ENCODE measurements around the gene BOD1L2. TPM values are rescaled to one million over a fixed set of nuclear protein-coding genes. Genes with fewer than 3 reads are reported as not detected.

Gene BOD1L2
- total and polyA plus RNA-seq, 2 of the 13 experiments (the other 11 are each of a cell fraction or from before 2014, with no cell fraction given): not detected

- H3K36me3 ChIP-seq (replicated peaks in 1 of 2; ENCODE audit: control insufficient read depth in 1 of 2, insufficient read depth in 2 of 2, low read length in 2 of 2): no peaks in the 10 kb centered on the region
- no peak overlapping the region for H3K4me3 ChIP-seq (replicated peaks in 1 of 3; ENCODE audit: insufficient read depth in 1 of 3, low read depth in 2 of 3, low read length in 3 of 3)
- ATAC-seq (no peak), FAIRE-seq (no peak), DNase-seq (ENCODE audit: low spot score) (no peak)
- no peaks in the 10 kb centered on the region for H4K20me1 ChIP-seq (ENCODE audit: insufficient read depth, low read length)
- H3K4me2 ChIP-seq (ENCODE audit: low read depth, low read length): no peak overlapping the region
- H3K9me3 ChIP-seq (ENCODE audit: low read length): peaks cover 49% of the 10 kb centered on the region
- H2AFZ ChIP-seq (ENCODE audit: low read length): no peak overlapping the region
- H3K27me3 ChIP-seq (ENCODE audit: control insufficient read depth in 1 of 2, insufficient read depth in 2 of 2, low read length in 2 of 2): no peaks in the 10 kb centered on the region
- H3K9ac ChIP-seq (ENCODE audit: insufficient read depth, low read depth, low read length): no peak overlapping the region
- no TSS peak for BruUV-seq (replicated peaks)
- ChIA-PET CTCF (ENCODE audit: low intra/inter-chr PET ratio, low total read pairs) (no interaction called here), POLR2A (no interaction called here)
- no peak overlapping the region for H3K27ac ChIP-seq (ENCODE audit: extremely low read length, insufficient read depth, low read length)
- TF ChIP-seq POGZ (CRISPR knock-in tag; IDR thresholded peaks at IDR 0.05): no peak
- TF ChIP-seq ZNF790 (CRISPR knock-in tag; IDR thresholded peaks at IDR 0.05; ENCODE audit: borderline replicate concordance): no peak
- no peak for TF ChIP-seq DNMT1 (CRISPR knock-in tag; IDR thresholded peaks at IDR 0.05)
- TF ChIP-seq ZNF160 (CRISPR knock-in tag; IDR thresholded peaks at IDR 0.05): peak; percentile 76; the same call in 1 of the 2 replicates
- TF ChIP-seq, protein P1, sequence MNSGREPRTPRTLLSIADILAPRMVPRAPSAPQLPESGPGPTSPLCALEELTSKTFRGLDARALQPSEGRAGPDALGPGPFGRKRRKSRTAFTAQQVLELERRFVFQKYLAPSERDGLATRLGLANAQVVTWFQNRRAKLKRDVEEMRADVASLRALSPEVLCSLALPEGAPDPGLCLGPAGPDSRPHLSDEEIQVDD (CRISPR knock-in tag; IDR thresholded peaks at IDR 0.05; ENCODE audit: borderline replicate concordance): no peak
- WGBS (ENCODE audit: low lambda C conversion rate): 0% methylated on average over 1 of the region's 1 CpG
- no peaks in the 10 kb centered on the region for H3K79me2 ChIP-seq (ENCODE audit: insufficient read depth, low read length)
- no peaks in the 10 kb centered on the region for H3K4me1 ChIP-seq (ENCODE audit: insufficient read depth, low read length)
- intact Hi-C loops (cut with micrococcal nuclease; ENCODE audit: unreplicated experiment): no loop called here
- in situ Hi-C loops (cut with HindIII; ENCODE audit: extremely low pct_ligation_motif_present, low pct_unique_long_range_greater_than_20kb): no loop called here
These were observed 38.5 kb downstream of the BOD1L2 start for GRCh38 chr18:57185434-57185833.

GRCh38 chr18:57188851-57189557, 42.1 kb downstream of the BOD1L2 start:
- intact Hi-C loops (cut with micrococcal nuclease; ENCODE audit: unreplicated experiment) (no loop called here), in situ Hi-C loops (cut with HindIII; ENCODE audit: extremely low pct_ligation_motif_present, low pct_unique_long_range_greater_than_20kb) (no loop called here)
- H3K4me1 ChIP-seq (ENCODE audit: insufficient read depth, low read length): no peaks in the 10 kb centered on the region
- H2AFZ ChIP-seq (ENCODE audit: low read length): no peak overlapping the region
- H3K36me3 ChIP-seq (replicated peaks in 1 of 2; ENCODE audit: control insufficient read depth in 1 of 2, insufficient read depth in 2 of 2, low read length in 2 of 2): no peaks in the 10 kb centered on the region
- no peaks in the 10 kb centered on the region for H3K79me2 ChIP-seq (ENCODE audit: insufficient read depth, low read length)
- BruUV-seq (replicated peaks): no TSS peak
- no peak overlapping the region for H3K4me2 ChIP-seq (ENCODE audit: low read depth, low read length)
- POLR2A ChIA-PET: no interaction called here
- FAIRE-seq: no peak
- H4K20me1 ChIP-seq (ENCODE audit: insufficient read depth, low read length): no peaks in the 10 kb centered on the region
- H3K4me3 ChIP-seq (replicated peaks in 1 of 3; ENCODE audit: insufficient read depth in 1 of 3, low read depth in 2 of 3, low read length in 3 of 3): no peak overlapping the region
- no peak for ATAC-seq
- CTCF ChIA-PET (ENCODE audit: low intra/inter-chr PET ratio, low total read pairs): no interaction called here
- peaks cover 30% of the 10 kb centered on the region for H3K9me3 ChIP-seq (ENCODE audit: low read length)
- 0% methylated on average over 5 of the region's 6 CpGs for WGBS (ENCODE audit: low lambda C conversion rate)
- DNase-seq (ENCODE audit: low spot score): no peak
- no peaks in the 10 kb centered on the region for H3K27me3 ChIP-seq (ENCODE audit: control insufficient read depth in 1 of 2, insufficient read depth in 2 of 2, low read length in 2 of 2)
- H3K9ac ChIP-seq (ENCODE audit: insufficient read depth, low read depth, low read length): no peak overlapping the region
- TF ChIP-seq ZNF510 (CRISPR knock-in tag; IDR thresholded peaks at IDR 0.05; ENCODE audit: low read depth) (no peak), ZFX (CRISPR knock-in tag; IDR thresholded peaks at IDR 0.05; ENCODE audit: low read depth) (no peak), ZNF740 (CRISPR knock-in tag; IDR thresholded peaks at IDR 0.05) (no peak), FOXA1 (IDR thresholded peaks at IDR 0.05) (no peak), FOXA1 (CRISPR knock-in tag; IDR thresholded peaks at IDR 0.05) (no peak)
- H3K27ac ChIP-seq (ENCODE audit: extremely low read length, insufficient read depth, low read length): no peak overlapping the region
